Measurements from ENCODE around the gene FCAR. TPM values are rescaled to one million over a fixed set of nuclear protein-coding genes. Genes with fewer than 3 reads are reported as not detected.
"Not testable (repeated sequence)": the region's sequence is repeated elsewhere in the genome, so short reads cannot be mapped to it uniquely, and the experiment has no call there.

Gene FCAR
- total RNA-seq, 1 donor from 2014 or later = not detected

DNA sequence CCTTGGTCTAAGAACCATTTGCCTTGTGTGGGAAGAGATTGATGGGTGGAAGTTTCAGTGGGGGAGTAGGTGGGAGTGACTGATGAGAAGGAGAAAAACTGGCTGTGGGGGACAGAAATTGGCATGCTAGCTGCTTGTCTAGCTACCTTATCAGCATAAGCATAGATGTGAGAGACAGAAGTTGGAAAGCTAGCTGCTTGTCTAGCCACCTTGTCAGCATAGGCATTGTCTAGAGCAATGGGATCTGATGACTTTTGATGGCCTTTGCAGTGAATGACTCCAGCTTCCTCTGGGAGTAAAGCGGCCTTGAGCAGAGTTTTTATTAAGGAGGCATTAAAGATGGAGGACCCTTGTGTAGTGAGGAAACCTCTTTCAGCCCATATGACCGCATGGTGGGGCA lies 22.0 kb downstream of the FCAR start:
- TF ChIP-seq, protein P1, sequence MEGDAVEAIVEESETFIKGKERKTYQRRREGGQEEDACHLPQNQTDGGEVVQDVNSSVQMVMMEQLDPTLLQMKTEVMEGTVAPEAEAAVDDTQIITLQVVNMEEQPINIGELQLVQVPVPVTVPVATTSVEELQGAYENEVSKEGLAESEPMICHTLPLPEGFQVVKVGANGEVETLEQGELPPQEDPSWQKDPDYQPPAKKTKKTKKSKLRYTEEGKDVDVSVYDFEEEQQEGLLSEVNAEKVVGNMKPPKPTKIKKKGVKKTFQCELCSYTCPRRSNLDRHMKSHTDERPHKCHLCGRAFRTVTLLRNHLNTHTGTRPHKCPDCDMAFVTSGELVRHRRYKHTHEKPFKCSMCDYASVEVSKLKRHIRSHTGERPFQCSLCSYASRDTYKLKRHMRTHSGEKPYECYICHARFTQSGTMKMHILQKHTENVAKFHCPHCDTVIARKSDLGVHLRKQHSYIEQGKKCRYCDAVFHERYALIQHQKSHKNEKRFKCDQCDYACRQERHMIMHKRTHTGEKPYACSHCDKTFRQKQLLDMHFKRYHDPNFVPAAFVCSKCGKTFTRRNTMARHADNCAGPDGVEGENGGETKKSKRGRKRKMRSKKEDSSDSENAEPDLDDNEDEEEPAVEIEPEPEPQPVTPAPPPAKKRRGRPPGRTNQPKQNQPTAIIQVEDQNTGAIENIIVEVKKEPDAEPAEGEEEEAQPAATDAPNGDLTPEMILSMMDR (IDR thresholded peaks at IDR 0.05; ENCODE audit: unreplicated experiment) = no peak
- Mint-ChIP-seq H3K4me1 (peaks cover 31% of the 10 kb centered on the region), H3K4me3 (no peak overlapping the region), H3K27ac (peak overlapping the region; percentile 15), H3K27me3 (ENCODE audit: low read depth) (peaks cover 15% of the 10 kb centered on the region), H3K9me3 (no peaks in the 10 kb centered on the region), H3K36me3 (no peaks in the 10 kb centered on the region)
- no peak for DNase-seq (ENCODE audit: low spot score in 2 of 2, unreplicated experiment in 2 of 2)

DNA sequence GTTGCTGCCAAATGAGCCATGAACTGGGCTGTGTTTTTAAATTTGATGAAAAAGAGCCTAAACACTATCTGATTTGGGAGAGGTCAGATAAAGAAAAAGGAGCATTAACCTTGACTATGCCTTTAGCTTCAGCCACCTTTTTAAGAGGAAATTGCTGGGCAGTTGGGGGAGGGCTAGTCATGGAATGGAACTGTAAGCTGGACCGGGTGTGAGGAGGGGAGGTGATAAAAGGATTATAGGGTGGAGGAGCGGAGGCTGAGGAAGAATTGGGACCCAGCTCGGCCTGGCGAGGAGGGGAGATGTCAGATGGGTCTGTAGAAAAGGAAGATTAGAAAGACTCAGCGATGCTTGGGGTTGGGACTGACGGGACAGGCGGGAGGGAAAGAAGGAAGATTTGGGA lies 24.6 kb downstream of the FCAR start:
- not testable (repeated sequence) for H3K27ac Mint-ChIP-seq; H3K4me3 Mint-ChIP-seq; DNase-seq (ENCODE audit: low spot score in 2 of 2, unreplicated experiment in 2 of 2); H3K9me3 Mint-ChIP-seq; H3K36me3 Mint-ChIP-seq
- H3K4me1 Mint-ChIP-seq = peaks cover 21% of the 10 kb centered on the region
- peaks cover 15% of the 10 kb centered on the region for H3K27me3 Mint-ChIP-seq (ENCODE audit: low read depth)

DNA sequence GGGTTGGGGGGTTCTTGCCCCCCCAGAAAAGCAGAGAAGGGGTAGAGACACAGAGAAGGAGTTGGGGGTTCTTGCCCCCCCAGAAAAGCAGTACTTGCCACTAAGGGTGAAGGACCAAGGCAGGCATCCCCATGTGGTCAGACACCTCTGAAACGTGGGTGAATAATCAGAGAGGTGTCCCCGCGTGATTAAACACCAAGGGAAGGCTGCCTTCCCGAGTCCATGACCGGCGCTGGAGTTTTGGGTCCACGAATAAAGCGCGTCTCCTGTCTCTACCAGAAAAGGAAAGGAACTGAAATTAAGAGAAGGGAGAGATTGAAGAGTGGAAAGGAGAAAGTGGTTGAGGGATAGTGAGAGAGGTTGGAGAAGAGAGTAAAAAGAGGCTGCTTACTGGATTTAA lies 25.6 kb downstream of the FCAR start:
- Mint-ChIP-seq H3K4me1 (peaks cover 15% of the 10 kb centered on the region), H3K27me3 (ENCODE audit: low read depth) (peaks cover 15% of the 10 kb centered on the region)
- H3K36me3 Mint-ChIP-seq; DNase-seq (ENCODE audit: low spot score in 2 of 2, unreplicated experiment in 2 of 2); H3K27ac Mint-ChIP-seq; H3K9me3 Mint-ChIP-seq; H3K4me3 Mint-ChIP-seq: not testable (repeated sequence)

DNA sequence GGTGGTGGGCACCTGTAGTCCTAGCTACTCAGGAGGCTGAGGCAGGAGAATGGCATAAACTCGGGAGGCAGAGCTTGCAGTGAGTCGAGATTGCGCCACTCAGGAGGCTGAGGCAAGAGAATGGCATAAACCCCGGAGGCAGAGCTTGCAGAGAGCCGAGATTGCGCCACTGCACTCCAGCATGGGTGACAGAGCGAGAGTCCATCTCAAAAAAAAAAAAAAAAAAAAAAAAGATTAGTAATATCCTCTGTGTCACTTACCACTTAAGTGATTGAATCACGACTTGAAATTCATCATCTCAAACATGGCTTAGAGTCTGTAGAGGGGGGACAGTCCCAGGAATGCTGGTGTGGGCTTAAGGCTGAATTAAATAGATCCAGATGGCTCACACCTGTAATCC lies 27.1 kb downstream of the FCAR start:
- H3K9me3 Mint-ChIP-seq; H3K36me3 Mint-ChIP-seq; H3K4me3 Mint-ChIP-seq; H3K27ac Mint-ChIP-seq; DNase-seq (ENCODE audit: low spot score in 2 of 2, unreplicated experiment in 2 of 2): not testable (repeated sequence)
- peaks cover 15% of the 10 kb centered on the region for H3K27me3 Mint-ChIP-seq (ENCODE audit: low read depth)
- peaks cover 12% of the 10 kb centered on the region for H3K4me1 Mint-ChIP-seq

DNA sequence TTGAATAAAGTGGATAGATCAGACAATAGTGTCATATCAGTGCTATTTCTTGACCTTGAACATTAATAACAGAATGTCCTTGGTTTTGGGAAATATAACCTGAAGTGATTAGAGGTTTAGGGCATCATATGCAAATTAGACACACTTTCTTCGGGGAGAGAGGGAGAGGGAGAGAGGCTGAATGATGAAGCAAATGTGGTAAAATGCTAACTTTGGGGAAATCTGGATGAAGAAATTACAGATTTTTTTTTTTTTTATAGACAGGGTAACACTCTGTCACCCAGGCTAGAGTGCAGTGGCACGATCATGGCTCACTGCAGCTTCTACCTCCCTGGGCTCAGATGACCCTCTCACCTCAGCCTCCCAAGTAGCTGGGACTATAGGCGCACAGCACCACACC lies 28.0 kb downstream of the FCAR start:
- peaks cover 9% of the 10 kb centered on the region for H3K4me1 Mint-ChIP-seq
- no peaks in the 10 kb centered on the region for H3K36me3 Mint-ChIP-seq
- peaks cover 14% of the 10 kb centered on the region for H3K27me3 Mint-ChIP-seq (ENCODE audit: low read depth)
- no peak overlapping the region for H3K27ac Mint-ChIP-seq
- TF ChIP-seq, protein P1 (IDR thresholded peaks at IDR 0.05; ENCODE audit: unreplicated experiment) = no peak
- H3K4me3 Mint-ChIP-seq = no peak overlapping the region
- no peaks in the 10 kb centered on the region for H3K9me3 Mint-ChIP-seq
- no peak for DNase-seq (ENCODE audit: low spot score in 2 of 2, unreplicated experiment in 2 of 2)

DNA sequence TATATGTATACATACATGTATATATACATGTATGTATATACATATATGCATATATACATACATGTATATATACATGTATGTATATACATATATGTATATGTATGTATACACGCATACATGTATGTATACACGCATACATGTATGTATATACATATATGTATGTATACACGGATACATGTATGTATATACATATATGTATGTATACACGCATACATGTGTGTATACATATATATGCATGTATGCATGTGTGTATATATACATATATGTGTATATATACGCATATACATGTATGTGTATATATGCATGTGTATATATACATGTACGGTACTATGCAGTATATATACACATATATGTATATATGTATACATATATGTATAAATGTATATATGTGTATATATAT lies 29.3 kb downstream of the FCAR start:
- H3K27me3 Mint-ChIP-seq (ENCODE audit: low read depth) = peaks cover 14% of the 10 kb centered on the region
- no peaks in the 10 kb centered on the region for H3K9me3 Mint-ChIP-seq
- no peak for DNase-seq (ENCODE audit: low spot score in 2 of 2, unreplicated experiment in 2 of 2)
- no peak overlapping the region for H3K27ac Mint-ChIP-seq
- H3K36me3 Mint-ChIP-seq = no peaks in the 10 kb centered on the region
- TF ChIP-seq, protein P1 (IDR thresholded peaks at IDR 0.05; ENCODE audit: unreplicated experiment) = no peak
- no peak overlapping the region for H3K4me3 Mint-ChIP-seq
- H3K4me1 Mint-ChIP-seq = peaks cover 9% of the 10 kb centered on the region

DNA sequence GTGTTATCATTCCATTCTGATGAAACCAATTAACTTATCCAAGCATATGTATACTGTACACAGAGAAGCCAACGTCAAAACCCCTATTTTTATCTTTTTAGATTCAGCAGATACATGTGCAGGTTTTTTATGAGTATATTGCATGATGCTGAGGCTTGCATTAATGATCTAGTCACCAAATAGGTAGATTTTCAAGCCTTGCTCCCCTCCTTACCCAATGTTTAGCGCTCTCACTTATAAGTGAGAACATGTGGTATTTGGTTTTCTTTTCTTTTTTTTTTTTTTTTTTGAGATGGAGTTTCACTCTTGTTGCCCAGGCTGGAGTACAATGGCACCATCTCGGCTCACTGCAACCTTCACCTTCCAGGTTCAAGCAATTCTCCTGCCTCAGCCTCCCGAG lies 30.2 kb downstream of the FCAR start:
- DNase-seq (ENCODE audit: low spot score in 2 of 2, unreplicated experiment in 2 of 2); H3K4me3 Mint-ChIP-seq; H3K4me1 Mint-ChIP-seq; H3K27ac Mint-ChIP-seq; H3K9me3 Mint-ChIP-seq; H3K27me3 Mint-ChIP-seq (ENCODE audit: low read depth); H3K36me3 Mint-ChIP-seq: not testable (repeated sequence)

DNA sequence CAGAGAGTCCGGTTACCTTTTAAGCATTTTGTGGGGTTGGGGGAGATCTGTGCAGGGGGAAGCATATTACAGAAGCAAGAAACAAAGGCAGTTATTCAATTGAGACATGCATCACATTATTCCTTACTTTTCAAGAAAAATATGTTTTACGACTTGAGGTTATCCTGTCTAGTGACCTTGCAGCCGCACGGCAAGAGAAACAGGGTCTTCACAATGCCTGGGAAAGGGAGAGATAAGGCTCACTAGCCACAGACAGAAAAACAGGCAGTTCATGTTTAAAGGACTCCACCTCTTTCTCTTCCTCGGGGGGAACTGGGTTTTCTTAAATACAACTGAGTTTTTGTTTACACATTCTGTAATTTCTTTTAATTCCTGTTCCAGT lies 31.4 kb downstream of the FCAR start:
- Mint-ChIP-seq H3K36me3 (no peaks in the 10 kb centered on the region), H3K27ac (peak overlapping the region; percentile 33)

More for the DNA sequence above, 31.4 kb downstream of the FCAR start:
- no peak overlapping the region for H3K4me3 Mint-ChIP-seq
- peaks cover 9% of the 10 kb centered on the region for H3K4me1 Mint-ChIP-seq
- H3K9me3 Mint-ChIP-seq = no peaks in the 10 kb centered on the region
- DNase-seq (ENCODE audit: low spot score in 2 of 2, unreplicated experiment in 2 of 2) = no peak
- H3K27me3 Mint-ChIP-seq (ENCODE audit: low read depth) = no peaks in the 10 kb centered on the region
- TF ChIP-seq, protein P1 (IDR thresholded peaks at IDR 0.05; ENCODE audit: unreplicated experiment) = no peak
